AG04450 (cell line): ENCODE measurements around the gene MLN. TPM values are rescaled to one million over a fixed set of nuclear protein-coding genes. Genes with fewer than 3 reads are reported as not detected.

Experiments used
- CTCF ChIA-PET: fragments of 300-600, 350-600 bp; formaldehyde crosslinking; extraction: SDS; loops from one replicate; lab custom pipeline; 2022; ENCODE audit warnings: antibody characterized with exemption, inconsistent platforms; lab: Charles Lee
- POLR2A ChIA-PET: fragments of 350-600 bp; formaldehyde crosslinking; extraction: SDS; loops from one replicate; lab custom pipeline; 2021; ENCODE audit warnings: antibody characterized with exemption, inconsistent platforms; lab: Yijun Ruan, JAX
- DNase-seq: peaks from one replicate; pipeline ENCODE4 v3.0.0-alpha.2; 2011; ENCODE audit warnings: low read depth, low spot score
- H3K27ac ChIP-seq: one replicate; pipeline ENCODE4 v1.5.1; 2012; ENCODE audit warnings: low read depth, low read length, control low read depth
- H3K27me3 ChIP-seq: one replicate; pipeline ENCODE4 v1.6.0; 2012; ENCODE audit warnings: low read length; ENCODE audit not compliant: control insufficient read depth, insufficient read depth
- H3K4me3 ChIP-seq: 2 replicates; pipeline ENCODE4 v1.5.1; 2011; ENCODE audit warnings: mild to moderate bottlenecking, low read depth, low read length, control low read depth
- H3K9me3 ChIP-seq: 2 replicates; pipeline ENCODE4 v1.5.1; 2012; ENCODE audit warnings: low read length; ENCODE audit not compliant: control insufficient read depth, insufficient read depth
- polyA plus RNA-seq: library from polyadenylated mRNA; depleted of rRNA; stranded (reverse); fragments of >200 nt; gene quantifications from 2 replicates; pipeline ENCODE4 v1.2.3, GENCODE V29; 2011
- TF ChIP-seq, protein P1 (sequence below): IDR thresholded peaks from 2 replicates; pipeline ENCODE4 v1.5.1; 2011; ENCODE audit warnings: low read depth, low read length, control low read depth, inconsistent platforms

Gene MLN
- polyA plus RNA-seq, 1 experiment = not detected

DNA sequence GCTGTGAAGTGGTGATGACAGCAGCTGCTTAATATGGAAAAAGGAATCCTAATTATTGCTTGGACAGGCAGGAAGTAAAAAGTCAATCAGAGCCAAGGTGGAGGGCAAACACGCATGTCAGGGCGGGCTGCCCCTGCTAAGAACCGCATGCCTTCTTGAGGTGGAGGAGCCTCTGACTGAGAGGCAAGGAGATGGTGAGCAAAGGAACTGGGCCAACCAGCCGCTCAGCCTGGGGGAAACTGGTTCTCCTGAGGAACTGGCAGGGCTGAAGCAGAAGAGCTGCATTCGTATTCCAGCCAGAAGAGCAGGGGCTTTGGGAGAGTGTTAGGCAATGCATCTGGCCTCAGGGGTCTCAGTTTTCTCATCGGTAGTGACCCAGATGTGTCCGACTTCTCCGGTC is 13.1 kb upstream of the MLN start:
- ChIA-PET CTCF (no interaction called here), POLR2A (no interaction called here)
- peaks cover 39% of the 10 kb centered on the region for H3K27me3 ChIP-seq
- no peak for DNase-seq
- H3K4me3 ChIP-seq = no peak overlapping the region
- H3K27ac ChIP-seq = no peak overlapping the region
- no peaks in the 10 kb centered on the region for H3K9me3 ChIP-seq
- TF ChIP-seq, protein P1, sequence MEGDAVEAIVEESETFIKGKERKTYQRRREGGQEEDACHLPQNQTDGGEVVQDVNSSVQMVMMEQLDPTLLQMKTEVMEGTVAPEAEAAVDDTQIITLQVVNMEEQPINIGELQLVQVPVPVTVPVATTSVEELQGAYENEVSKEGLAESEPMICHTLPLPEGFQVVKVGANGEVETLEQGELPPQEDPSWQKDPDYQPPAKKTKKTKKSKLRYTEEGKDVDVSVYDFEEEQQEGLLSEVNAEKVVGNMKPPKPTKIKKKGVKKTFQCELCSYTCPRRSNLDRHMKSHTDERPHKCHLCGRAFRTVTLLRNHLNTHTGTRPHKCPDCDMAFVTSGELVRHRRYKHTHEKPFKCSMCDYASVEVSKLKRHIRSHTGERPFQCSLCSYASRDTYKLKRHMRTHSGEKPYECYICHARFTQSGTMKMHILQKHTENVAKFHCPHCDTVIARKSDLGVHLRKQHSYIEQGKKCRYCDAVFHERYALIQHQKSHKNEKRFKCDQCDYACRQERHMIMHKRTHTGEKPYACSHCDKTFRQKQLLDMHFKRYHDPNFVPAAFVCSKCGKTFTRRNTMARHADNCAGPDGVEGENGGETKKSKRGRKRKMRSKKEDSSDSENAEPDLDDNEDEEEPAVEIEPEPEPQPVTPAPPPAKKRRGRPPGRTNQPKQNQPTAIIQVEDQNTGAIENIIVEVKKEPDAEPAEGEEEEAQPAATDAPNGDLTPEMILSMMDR = no peak

DNA sequence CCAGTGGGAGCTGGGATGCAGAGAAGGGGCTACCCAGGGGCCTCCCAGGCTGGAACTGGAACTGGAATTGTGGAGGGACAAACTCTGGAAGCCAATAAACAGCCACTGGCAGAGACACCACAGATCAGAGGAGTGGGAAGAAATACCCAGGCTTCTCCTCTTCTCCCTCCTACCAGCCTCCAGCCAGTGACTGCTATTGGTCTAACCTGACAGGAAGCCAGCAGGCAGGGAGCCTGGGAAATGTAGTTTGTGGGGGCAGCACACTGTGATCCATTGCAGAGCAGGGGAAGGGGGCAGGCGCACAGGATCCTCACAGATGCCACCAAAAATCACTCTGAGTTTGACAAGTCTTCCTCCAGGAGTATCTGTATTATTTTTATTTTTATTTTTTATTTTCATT is 12.1 kb upstream of the MLN start:
- no peak for DNase-seq
- H3K27me3 ChIP-seq = peaks cover 33% of the 10 kb centered on the region
- CTCF ChIA-PET = interaction anchor here (0.6 kb wide), 1 partner anchor 212 kb away, joined by 4 read pairs; no protein-coding TSS in a partner anchor

DNA sequence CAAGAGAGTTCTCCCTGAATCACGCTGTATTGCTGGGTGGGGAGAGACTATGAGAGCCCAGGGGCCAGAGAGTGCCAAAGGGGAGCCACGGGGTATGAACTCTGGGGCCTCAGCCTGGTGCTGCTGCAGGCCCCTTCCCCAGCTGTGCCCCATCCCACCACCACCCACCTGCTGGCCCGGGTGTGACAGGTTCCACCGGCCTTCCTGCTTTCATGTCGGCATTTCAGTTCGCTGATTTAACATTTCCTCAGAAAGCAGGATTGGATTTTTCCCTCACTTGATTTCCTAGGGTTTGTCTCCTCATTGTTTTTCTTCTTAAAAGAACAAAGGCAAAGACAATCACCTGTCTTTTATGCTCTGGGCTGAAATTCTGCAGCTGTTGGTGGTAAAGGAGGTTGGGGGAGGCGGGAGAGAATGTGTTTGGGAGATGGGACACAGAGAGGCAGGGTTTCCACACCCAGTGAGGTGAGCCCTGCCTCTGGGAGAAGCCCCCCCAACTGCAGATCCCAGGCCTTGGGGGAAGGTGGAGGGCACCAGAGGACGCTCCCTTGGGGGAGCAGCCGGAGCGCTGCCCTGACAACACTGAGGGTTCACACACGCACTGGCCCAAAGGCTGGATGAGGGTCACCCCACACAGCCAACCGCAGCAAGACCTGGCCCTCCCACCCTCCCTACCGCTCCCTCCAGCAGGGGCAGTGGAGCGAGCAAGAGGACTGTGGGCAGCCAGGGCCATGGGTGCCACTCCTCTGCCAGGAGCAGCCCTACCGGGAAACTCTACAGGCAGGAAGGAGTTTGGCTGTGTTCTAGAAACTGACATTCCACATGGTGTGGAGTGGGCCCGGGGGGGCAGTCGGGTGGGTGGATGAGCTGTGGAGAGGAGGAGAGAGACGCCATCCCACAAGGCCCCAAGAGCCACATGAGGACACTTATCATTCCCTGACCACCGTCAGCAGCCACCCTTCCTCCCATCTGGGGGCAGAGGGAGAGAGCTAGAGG is 10.5 kb upstream of the MLN start:
- H3K9me3 ChIP-seq = no peaks in the 10 kb centered on the region
- H3K27ac ChIP-seq = no peak overlapping the region
- DNase-seq = no peak
- ChIA-PET POLR2A (no interaction called here), CTCF (no interaction called here)
- TF ChIP-seq, protein P1 = no peak
- no peak overlapping the region for H3K4me3 ChIP-seq
- H3K27me3 ChIP-seq = peaks cover 38% of the 10 kb centered on the region

More for the DNA sequence above, 12.1 kb upstream of the MLN start:
- POLR2A ChIA-PET = no interaction called here
- no peak overlapping the region for H3K27ac ChIP-seq
- no peak overlapping the region for H3K4me3 ChIP-seq
- TF ChIP-seq, protein P1 = no peak
- H3K9me3 ChIP-seq = no peaks in the 10 kb centered on the region

DNA sequence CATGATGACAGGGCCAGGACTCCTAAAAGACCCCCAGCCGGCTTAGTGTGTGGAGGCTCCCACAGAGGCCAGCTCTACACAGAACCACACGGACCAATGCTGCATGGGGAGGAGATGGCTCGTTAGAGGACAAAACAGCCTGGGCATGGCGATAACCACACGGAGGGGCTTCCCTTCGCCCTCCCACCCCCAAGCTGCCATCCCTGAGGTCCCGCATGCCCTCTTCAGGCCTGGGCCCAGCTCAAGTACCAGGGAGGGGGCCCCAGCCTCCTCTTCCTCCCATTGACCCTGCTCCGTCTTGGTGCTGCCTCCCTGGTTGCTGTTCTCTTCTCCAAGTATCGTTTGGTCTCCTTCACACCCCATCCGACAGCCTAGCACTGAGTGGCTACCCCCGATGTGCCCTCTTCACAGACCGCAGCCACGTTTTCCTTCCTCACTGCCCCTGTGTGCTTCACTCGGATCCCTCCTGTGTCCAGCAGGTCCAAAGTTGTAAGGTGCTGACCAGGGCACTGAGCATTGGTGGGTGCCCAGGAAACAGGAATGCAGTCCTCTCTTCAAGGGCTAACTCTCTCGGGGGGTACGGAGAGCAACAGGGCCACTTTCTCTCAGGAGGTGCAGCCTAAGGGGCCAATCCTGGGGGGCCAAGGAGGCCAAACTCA is 9.6 kb upstream of the MLN start:
- TF ChIP-seq, protein P1 = no peak
- peaks cover 34% of the 10 kb centered on the region for H3K27me3 ChIP-seq
- POLR2A ChIA-PET = no interaction called here
- no peaks in the 10 kb centered on the region for H3K9me3 ChIP-seq
- H3K4me3 ChIP-seq = no peak overlapping the region
- DNase-seq = no peak
- CTCF ChIA-PET = no interaction called here
- H3K27ac ChIP-seq = no peak overlapping the region

DNA sequence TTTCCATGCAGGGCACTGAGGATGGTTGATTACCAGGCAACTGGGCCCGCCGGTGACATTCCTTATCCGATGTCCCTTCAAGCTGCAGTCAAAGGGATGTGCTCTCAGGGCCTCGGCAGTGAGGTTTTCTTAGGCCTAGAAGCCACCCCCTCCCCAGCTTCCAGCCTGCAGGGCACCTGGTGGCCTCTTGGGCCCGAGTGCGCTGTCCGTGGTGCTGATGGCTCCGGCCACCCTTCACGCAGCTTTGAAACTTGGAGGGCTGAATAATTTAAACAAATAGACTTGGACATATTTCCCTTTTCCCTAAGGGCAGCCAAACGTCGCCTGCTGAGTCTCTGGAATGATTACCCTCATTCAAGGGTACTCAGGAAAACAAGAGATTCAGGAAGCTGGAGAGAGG is 8.9 kb upstream of the MLN start:
- POLR2A ChIA-PET = no interaction called here
- peaks cover 33% of the 10 kb centered on the region for H3K27me3 ChIP-seq
- DNase-seq = no peak
- TF ChIP-seq, protein P1 = peak; percentile 58
- no peak overlapping the region for H3K4me3 ChIP-seq
- no peaks in the 10 kb centered on the region for H3K9me3 ChIP-seq
- CTCF ChIA-PET = no interaction called here
- no peak overlapping the region for H3K27ac ChIP-seq
